22Rv1 (cell line): ENCODE data around the gene PML.
"Not testable (repeated sequence)": the region's sequence is repeated elsewhere in the genome, so short reads cannot be mapped to it uniquely, and the experiment has no call there.

Source experiments
- H3K27ac ChIP-seq: fragments of 450-650 bp; 2 replicates; pipeline ENCODE4 v1.5.1; 2017
- CTCF ChIP-seq: fragments of 450-650 bp; IDR thresholded peaks from 2 replicates; pipeline ENCODE4 v1.5.1; 2017; ENCODE audit warnings: mild to moderate bottlenecking
- ZFX ChIP-seq: fragments of 450-650 bp; IDR thresholded peaks from 2 replicates; pipeline ENCODE4 v1.6.1; 2017; ENCODE audit warnings: antibody characterized with exemption, borderline replicate concordance

Gene PML

GRCh38 chr15:74062236-74062635 lies 67.7 kb downstream of the PML start:
- TF ChIP-seq CTCF (no peak), ZFX (no peak)

GRCh38 chr15:74062671-74063070 lies 68.2 kb downstream of the PML start:
- no peak for TF ChIP-seq CTCF
- no peak for TF ChIP-seq ZFX
- no peak overlapping the region for H3K27ac ChIP-seq

More at GRCh38 chr15:74062236-74062635, 67.7 kb downstream of the PML start:
- no peak overlapping the region for H3K27ac ChIP-seq

DNA sequence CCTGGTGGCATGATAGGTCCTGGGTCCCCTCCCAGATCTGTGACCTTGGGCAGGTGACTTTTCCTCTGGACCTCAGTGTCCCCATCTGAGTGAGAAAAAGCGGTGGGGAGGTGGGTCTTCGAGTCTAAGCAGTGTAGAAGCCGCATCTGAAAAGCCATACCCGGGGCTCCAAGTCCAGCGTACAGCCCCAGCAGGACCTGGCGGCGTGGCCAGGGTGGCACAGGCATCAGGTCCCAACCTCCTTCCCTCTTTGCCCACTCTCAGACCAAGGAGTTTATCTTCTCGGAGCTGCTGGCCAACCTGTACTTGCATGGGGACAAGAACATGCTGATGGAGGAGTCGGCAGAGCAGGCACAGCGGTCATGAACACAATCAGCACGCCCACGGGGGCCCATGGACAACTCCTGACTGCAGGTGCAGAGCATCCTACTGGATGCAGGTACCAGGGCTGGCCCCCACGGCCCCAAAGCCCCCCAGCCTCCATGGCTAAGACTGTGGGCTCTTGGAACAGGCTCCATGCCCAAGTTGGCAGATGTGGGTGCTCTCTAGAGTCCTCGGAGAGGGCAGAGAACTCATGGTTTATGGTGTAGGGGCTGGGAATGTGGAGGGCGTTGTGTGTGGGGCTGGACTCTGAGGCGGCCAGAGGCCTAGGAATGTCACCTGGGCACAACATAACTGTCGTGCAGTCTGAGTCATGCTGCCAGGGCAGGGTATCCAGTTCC lies 69.1 kb downstream of the PML start:
- not testable (repeated sequence) for H3K27ac ChIP-seq

DNA sequence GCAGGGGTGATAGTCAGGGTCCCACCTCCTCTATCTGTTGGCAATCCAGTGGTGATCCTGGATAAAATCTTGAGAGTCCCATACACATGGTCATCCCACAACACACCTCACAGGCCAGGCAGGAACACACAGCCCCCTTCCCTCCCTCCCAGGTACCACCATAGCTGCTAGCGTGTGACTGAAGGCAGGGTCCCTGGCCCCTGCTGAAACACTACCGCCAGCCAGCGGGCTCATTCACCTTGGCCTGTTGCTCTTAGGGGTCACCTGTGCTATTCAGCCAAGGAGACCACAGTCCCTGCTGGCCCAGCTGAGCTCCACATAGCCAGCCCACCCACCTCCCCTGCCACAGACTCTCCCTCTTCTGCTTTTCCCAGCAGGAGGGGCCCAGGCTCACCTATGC lies 69.7 kb downstream of the PML start:
- H3K27ac ChIP-seq = not testable (repeated sequence)

GRCh38 chr15:74064822-74065221 lies 70.3 kb downstream of the PML start:
- H3K27ac ChIP-seq = not testable (repeated sequence)

DNA sequence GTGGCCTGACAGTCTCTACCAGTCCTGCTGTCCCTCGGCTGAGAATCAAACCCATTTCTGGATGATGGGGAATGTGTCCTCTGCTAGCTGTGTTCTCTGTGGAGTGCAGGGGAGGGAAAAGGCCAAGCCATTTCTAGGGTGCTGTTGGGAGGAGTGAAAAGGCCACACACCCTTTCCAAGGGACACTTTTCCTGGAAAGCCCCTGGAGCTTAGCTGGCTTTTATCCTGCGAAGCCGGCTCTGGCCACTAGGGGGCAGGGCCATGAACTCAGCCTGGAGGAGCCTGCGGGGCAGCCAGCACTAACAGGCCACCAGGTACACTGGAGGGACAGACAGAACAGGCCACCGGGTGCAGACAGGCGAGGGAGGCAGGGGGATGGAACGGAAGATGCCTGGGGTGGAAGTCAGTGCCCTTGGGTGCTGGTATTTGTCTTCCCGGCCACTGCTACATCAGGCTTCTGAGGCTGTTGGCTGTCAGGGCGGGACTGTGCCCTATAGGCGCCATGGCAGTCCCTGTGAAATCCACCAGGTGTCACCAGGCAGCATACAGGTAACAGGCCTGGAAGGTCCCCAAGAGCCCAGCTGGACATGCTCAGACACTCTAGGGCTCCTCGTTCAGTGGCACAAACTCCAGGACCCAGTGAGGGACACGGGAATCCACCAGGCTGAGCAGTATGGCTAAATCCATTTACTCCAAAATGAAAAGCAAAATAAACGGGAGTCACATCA lies 71.3 kb downstream of the PML start:
- H3K27ac ChIP-seq = not testable (repeated sequence)
- TF ChIP-seq CTCF = peak; percentile 68

DNA sequence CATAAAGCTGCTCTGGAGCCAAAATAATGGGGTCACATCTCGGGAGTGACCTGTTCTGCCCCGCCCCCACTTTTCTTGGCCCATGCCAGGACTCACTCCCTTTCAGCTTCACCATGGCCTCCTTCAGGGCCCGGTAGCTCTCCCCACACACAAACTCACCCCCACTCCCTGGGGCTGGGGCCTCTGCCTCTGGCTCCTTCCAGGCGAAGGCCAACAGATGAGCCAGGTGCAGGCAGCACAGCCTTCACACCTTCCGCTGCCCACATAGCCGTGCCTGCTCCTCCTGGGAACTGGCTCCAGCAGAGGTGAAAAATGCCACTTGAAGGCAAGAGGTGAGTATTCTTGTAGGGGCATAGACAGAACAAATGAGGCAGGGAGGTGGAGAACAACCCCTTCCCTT lies 77.1 kb downstream of the PML start:
- not testable (repeated sequence) for H3K27ac ChIP-seq

DNA sequence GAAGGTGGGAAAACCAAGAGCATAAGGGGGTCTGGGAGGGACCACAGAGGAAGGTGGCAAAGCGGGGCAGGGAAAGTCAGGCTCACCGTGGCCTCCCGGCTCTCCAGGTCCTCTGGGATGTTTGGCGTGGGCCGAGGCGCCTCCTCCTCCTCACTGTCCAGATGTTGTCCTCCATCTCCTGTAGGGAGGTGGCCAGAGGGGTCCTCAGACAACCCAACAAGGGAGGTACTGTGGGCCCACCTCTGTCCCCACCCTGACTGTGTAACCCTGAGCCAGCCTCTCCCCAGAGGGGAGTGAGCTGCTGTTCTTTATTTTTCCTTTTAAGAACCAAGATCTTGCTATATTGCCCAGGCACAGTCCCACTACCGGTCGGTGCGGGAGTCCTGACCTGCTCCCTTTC lies 77.6 kb downstream of the PML start:
- not testable (repeated sequence) for H3K27ac ChIP-seq

GRCh38 chr15:74072614-74073337 lies 78.3 kb downstream of the PML start:
- 0 out of 2 replicates have a peak, but pooled peaks have one; percentile 10 for TF ChIP-seq CTCF
- H3K27ac ChIP-seq = not testable (repeated sequence)

- not testable (repeated sequence) for H3K27ac ChIP-seq
Measured at GRCh38 chr15:74075781-74076180, 81.3 kb downstream of the PML start.

DNA sequence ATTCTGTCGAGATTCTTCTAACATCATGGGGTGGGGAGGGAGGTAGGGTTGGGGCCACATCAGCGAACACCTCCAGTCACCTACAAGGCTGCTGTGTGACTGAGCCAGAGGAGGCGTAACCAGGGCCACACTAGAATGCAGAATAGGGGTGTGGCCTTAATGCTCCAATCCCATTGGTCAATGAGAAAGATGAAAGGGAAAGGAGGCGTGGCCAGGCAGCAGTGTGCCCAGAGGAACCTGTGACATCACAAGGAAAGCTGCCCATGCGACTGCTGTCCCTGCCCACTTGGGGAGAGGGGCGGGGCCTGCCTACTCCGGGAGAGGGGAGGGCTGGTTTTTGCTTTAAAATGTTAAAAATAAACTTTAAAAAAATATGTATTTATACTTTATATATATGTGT lies 87.9 kb downstream of the PML start, which contains the start of gene GOLGA6A:
Gene GOLGA6A (minus strand): TSS at position 101 of the 400 bp plus-strand sequence. CDS start 41 bp downstream, at position 60.
- not testable (repeated sequence) for H3K27ac ChIP-seq

- not testable (repeated sequence) for H3K27ac ChIP-seq
Measured at GRCh38 chr15:74094567-74094966, 100.1 kb downstream of the PML start.

DNA sequence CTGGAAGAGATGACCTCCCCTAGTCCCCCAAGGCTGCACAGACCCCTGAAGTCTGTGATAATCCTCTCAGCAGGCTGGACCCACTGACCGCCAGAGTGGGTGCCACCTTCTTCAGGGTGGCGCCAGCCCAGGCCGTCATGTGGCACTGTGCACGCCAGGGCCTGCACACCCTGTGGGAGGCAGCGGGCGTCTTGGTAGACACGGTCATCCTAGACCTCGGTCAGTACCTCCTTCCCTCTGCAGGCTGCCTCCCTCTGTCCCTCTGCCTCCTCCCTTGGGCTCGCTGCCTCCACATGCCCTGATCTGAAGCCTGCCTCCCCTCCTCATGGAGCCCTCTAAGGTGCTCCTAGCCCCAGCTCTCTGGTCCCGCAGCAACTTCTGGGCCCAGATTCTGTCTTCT lies 101.1 kb downstream of the PML start:
- not testable (repeated sequence) for H3K27ac ChIP-seq

DNA sequence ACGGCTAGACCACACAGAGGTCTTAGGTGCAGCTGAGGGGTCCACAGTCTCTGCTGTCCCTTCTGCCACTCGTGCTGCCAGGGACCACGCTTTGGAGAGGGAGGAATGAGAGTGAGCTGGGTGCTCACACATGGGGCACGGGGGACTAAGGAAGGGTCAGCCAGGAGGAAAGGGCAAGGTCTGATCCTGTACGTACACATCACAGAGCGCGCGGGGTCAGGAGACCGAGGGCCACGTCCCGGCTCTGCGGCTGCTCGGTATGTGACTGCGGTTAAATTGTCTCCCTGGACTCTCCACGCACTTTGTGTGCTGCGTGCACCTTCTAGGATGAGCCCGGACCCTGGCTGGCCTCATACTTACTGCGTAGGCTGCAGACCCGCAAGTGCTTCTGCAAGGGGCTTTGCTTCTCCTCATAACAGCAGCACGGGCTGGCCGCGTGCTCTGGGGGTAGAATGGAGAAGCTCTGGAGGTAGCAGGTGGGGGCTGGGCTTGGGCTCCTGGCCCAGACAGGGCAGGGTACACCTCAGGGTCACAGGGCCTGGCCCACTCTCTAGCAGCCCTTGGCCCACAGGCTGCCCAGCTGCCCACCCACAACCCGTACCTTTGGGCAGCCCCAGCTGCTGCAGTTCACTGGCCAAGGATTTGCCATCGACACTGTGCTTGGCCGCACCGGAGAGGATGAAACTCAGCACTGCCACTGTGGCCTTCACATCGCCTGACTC lies 102.4 kb downstream of the PML start:
- H3K27ac ChIP-seq = not testable (repeated sequence)
